ENCODE results near the gene HLA-DMA.
A peak's percentile ranks its signal among the peaks of the same experiment; 100 is the strongest.

HLA-DMA gene

DNA sequence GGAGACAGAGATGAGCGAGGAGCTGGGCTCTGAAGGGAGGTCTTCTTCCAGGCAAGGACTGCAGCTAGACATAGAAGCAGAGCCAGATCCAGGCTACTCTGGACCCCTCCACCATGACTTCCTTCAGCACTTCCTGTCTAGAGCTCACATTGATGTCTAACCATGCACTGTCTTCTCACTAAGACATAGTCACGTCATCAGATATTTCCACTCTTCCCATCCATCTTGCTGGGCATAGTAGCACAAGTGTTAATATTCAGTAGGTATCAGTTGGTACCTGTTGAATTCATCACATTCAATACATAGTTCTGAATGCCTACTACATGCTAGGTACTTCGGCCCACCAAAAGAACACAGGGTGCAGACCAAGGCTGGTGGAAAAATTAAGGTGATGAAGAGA lies 2.9 kb downstream of the HLA-DMA start:
- TF ChIP-seq, protein P1, sequence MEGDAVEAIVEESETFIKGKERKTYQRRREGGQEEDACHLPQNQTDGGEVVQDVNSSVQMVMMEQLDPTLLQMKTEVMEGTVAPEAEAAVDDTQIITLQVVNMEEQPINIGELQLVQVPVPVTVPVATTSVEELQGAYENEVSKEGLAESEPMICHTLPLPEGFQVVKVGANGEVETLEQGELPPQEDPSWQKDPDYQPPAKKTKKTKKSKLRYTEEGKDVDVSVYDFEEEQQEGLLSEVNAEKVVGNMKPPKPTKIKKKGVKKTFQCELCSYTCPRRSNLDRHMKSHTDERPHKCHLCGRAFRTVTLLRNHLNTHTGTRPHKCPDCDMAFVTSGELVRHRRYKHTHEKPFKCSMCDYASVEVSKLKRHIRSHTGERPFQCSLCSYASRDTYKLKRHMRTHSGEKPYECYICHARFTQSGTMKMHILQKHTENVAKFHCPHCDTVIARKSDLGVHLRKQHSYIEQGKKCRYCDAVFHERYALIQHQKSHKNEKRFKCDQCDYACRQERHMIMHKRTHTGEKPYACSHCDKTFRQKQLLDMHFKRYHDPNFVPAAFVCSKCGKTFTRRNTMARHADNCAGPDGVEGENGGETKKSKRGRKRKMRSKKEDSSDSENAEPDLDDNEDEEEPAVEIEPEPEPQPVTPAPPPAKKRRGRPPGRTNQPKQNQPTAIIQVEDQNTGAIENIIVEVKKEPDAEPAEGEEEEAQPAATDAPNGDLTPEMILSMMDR (conservative IDR thresholded peaks at IDR 0.05; ENCODE audit: low read length), result no peak
- no peak for DNase-seq (ENCODE audit: low read depth)
- H3K4me3 ChIP-seq (ENCODE audit: low read length), result no peak overlapping the region

DNA sequence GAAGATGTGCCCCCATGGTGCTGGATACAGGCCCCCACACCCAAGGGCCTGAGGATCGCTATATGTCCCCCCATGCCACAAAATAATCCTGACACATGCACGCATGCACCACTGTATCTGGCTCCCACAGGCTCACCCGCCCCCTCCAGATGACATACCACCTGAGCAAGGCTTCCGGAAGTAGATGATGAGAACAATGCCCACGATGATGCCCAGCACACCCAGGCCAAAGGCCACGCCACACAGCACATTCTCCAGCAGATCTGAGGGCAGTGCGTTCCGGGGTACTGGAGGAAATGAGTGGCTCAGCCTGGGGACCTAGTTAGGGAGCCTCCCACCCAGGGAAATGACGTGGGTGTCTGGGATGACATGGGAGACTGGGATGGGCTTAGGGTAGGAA lies 3.8 kb downstream of the HLA-DMA start:
- DNase-seq (ENCODE audit: low read depth), result no peak
- TF ChIP-seq, protein P1 (conservative IDR thresholded peaks at IDR 0.05; ENCODE audit: low read length), result no peak
- no peak overlapping the region for H3K4me3 ChIP-seq (ENCODE audit: low read length)

DNA sequence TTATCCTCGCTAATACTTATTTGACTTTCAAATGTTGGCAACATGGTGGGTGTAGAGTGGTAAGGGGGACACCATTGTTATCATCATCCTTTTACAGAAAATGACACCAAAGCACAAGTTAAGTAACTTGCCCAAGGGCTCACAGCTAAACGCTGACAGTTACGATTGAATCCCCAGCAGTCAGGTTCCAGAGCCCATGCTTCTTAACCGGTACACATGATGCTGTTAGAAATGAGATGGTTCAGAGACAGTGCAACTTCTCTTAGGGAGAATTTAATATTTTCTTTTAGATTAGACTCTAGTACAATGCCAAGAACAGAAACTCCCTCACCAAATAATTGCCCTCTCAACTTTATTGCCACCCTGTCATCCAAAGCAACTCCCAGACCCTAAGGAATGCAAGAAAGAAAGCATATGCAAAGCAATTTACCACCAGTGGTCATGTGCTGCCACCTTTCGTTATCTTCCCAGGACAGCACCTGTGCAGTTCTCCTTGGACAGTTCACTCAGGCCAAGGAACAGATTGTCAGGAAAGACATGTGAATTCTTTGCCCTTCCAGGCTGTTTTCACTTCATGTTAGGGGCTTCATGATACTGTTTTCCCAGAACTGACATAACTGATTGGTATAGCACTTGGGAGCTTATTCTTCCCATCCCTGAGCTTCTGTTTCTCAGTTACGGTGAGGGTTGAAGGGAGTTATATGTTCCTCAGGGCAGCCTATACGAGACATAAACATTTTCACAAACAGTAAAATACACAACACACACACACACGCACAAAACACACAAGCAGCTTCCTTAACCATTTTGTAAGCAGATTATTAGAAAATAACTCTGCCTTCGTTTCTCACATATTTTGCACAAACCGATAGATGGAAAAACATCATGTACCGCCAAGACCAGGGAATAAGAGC lies 5.1 kb downstream of the HLA-DMA start:
- TF ChIP-seq, protein P1 (conservative IDR thresholded peaks at IDR 0.05; ENCODE audit: low read length), result peak; percentile 51
- H3K4me3 ChIP-seq (ENCODE audit: low read length), result no peak overlapping the region
- DNase-seq (ENCODE audit: low read depth), result peak; percentile 31

DNA sequence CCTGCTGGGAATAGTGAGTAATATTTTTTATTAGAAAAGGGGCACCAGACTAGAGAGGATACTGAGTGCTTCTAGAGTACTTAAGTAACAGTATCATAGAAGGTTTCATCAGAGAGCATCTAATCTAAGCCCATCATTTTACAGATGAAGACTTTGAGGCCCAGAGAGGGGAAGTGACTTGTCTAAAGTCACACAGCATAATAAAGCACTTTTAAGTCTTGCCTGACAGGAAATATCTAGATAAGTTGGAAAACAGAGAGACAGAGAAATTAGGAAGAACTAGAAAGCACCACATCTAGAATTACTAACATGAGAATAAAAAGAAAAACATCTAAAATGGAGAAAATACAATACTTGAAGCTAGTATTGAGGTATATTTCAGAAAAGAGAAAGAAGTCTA lies 6.0 kb downstream of the HLA-DMA start:
- no peak overlapping the region for H3K4me3 ChIP-seq (ENCODE audit: low read length)
- DNase-seq (ENCODE audit: low read depth), result no peak
- TF ChIP-seq, protein P1 (conservative IDR thresholded peaks at IDR 0.05; ENCODE audit: low read length), result no peak

DNA sequence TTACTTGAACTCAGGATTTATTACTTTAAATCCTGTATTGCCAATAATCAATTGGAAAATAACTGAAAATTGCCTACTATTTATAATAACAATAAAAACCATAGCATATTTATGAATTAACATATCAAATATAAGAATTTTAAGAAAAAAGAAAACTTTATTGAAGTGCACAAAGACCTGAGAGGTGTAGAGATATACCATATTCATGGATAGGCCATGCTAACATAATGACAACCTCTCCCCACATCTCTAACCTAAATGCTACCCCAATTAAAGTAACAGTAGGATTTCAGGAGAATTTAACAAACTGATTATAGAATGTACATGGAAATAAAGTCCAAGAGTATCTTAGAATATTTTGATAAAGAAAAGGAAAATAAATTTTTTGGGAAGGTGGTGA lies 6.9 kb downstream of the HLA-DMA start:
- H3K4me3 ChIP-seq (ENCODE audit: low read length), result no peak overlapping the region
- TF ChIP-seq, protein P1 (conservative IDR thresholded peaks at IDR 0.05; ENCODE audit: low read length), result no peak
- DNase-seq (ENCODE audit: low read depth), result no peak

DNA sequence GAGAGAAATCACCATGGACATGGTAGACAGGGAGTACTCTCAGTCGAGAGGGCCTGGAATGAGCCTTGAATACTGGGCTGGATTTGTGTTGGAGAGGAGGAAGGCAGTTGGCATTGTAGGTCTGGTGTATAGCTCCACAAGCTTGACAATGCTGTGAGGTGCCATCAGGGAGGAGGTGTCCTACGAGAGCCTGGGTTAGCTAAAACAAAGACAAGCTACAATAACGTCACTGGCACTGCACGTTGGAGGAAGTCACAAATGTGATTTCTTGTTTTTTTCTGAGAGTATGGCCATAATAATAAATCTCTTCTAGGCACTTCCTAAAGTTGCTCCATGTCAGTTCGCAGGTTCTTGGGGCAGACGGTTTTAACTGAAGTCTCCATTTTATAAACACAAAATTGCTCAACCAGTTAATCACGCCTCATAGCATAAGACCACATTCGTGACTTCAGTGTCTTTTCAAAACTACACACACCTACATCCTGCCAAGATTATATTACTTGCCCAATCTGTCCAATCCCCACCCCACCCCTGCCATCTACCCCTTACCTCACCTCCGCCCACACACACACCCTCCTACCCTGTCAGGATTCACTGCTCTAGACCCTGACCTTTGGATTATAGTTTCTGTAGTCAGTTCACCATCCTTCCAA lies 7.7 kb downstream of the HLA-DMA start:
- no peak for DNase-seq (ENCODE audit: low read depth)
- TF ChIP-seq, protein P1 (conservative IDR thresholded peaks at IDR 0.05; ENCODE audit: low read length), result no peak
- H3K4me3 ChIP-seq (ENCODE audit: low read length), result no peak overlapping the region

Measured in AG10803 (cell line).